HCT116 (cell line): ENCODE measurements around the gene DCUN1D2.

Source experiments
- CBX3 ChIP-seq: IDR thresholded peaks from 2 replicates; pipeline ENCODE4 v1.6.1; 2012; ENCODE audit warnings: low read depth
- CEBPB ChIP-seq: IDR thresholded peaks from 2 replicates; pipeline ENCODE4 v1.6.1; 2012; ENCODE audit warnings: low read depth
- CTCF ChIP-seq, 3 experiments: fragments of 200-600 bp in 1 of 3; sonication (generic) in 1 of 3; IDR thresholded peaks in 2 of 3; conservative IDR thresholded peaks in 1 of 3; 2 replicates each; pipeline ENCODE4 v1.5.1; 2012 to 2017; ENCODE audit warnings: low read depth in 2 of 3, low read length in 2 of 3, antibody characterized with exemption in 1 of 3, borderline replicate concordance in 1 of 3, control low read depth in 1 of 3, mild to moderate bottlenecking in 1 of 3, mixed read lengths in 1 of 3, mixed run types in 1 of 3, moderate library complexity in 1 of 3; ENCODE audit not compliant: insufficient read depth in 1 of 3
- EGR1 ChIP-seq: IDR thresholded peaks from 2 replicates; pipeline ENCODE4 v1.6.1; 2012; ENCODE audit warnings: low read depth
- ELF1 ChIP-seq: IDR thresholded peaks from 2 replicates; pipeline ENCODE4 v1.6.1; 2012; ENCODE audit warnings: low read depth, borderline replicate concordance
- EZH2 ChIP-seq: fragments of 200-600 bp; sonication (generic); IDR thresholded peaks from 2 replicates; pipeline ENCODE4 v1.6.1; 2017; ENCODE audit warnings: antibody characterized with exemption, mixed run types
- JUND ChIP-seq: IDR thresholded peaks from 2 replicates; pipeline ENCODE4 v1.6.1; 2012
- POLR2A ChIP-seq: IDR thresholded peaks from 2 replicates; pipeline ENCODE4 v1.7.0; 2011; ENCODE audit warnings: borderline replicate concordance; ENCODE audit not compliant: insufficient read depth, insufficient read length; ENCODE audit errors: extremely low read depth
- POLR2AphosphoS5 ChIP-seq: IDR thresholded peaks from 2 replicates; pipeline ENCODE4 v1.6.1; 2011; ENCODE audit warnings: mild to moderate bottlenecking, low read depth, low read length, moderate library complexity
- RAD21 ChIP-seq: IDR thresholded peaks from 2 replicates; pipeline ENCODE4 v1.6.1; 2012; ENCODE audit warnings: low read depth, mild to moderate bottlenecking
- TCF7L2 ChIP-seq: IDR thresholded peaks from 2 replicates; pipeline ENCODE4 v1.7.0; 2011; ENCODE audit warnings: borderline replicate concordance, inconsistent platforms; ENCODE audit not compliant: insufficient read depth, insufficient read length; ENCODE audit errors: extremely low read depth
- ZFX ChIP-seq: fragments of 450-650 bp; IDR thresholded peaks from 2 replicates; pipeline ENCODE4 v1.6.1; 2017
- ZNF274 ChIP-seq: fragments of 200-500 bp; sonication (Bioruptor generic); IDR thresholded peaks from 2 replicates; pipeline ENCODE4 v1.6.1; 2014; ENCODE audit warnings: mild to moderate bottlenecking, low read depth, low read length, inconsistent platforms

GRCh38 chr13:113489171-113489548 is 1.4 kb downstream of the DCUN1D2 start:
- peak in 1 of 3 experiments; percentile 31; a peak in 3 of 6 replicates for TF ChIP-seq CTCF (IDR thresholded peaks at IDR 0.05 in 2 of 3, conservative IDR thresholded peaks at IDR 0.05 in 1 of 3; ENCODE audit: borderline replicate concordance in 1 of 3, insufficient read depth in 1 of 3, low read depth in 2 of 3, low read length in 2 of 3)
- no peak for TF ChIP-seq POLR2AphosphoS5
- no peak for TF ChIP-seq TCF7L2
- no peak for TF ChIP-seq RAD21
- TF ChIP-seq POLR2A: no peak
- no peak for TF ChIP-seq EZH2
- no peak for TF ChIP-seq JUND
- no peak for TF ChIP-seq ELF1
- no peak for TF ChIP-seq CEBPB
- TF ChIP-seq CBX3: no peak
- no peak for TF ChIP-seq ZFX
- TF ChIP-seq ZNF274: no peak
- no peak for TF ChIP-seq EGR1
